Adrenal gland (tissue), 5 donors: ENCODE measurements around the gene BRF1.

Experiments used
- CTCF ChIP-seq, 6 experiments: fragments of 450-650 bp in 4 of 6; fragments of 200-600 bp in 2 of 6; sonication (generic) in 1 of 6; IDR thresholded peaks; 1 replicate in 5 of 6; 2 replicates in 1 of 6; pipeline versions ENCODE4 v1.5.1 to v1.8.0; 2016 to 2021; ENCODE audit warnings: antibody characterized with exemption in 6 of 6, mild to moderate bottlenecking in 2 of 6, moderate library complexity in 1 of 6
- POLR2A ChIP-seq, 2 donors: fragments of 450-650 bp; IDR thresholded peaks; one replicate each; pipeline ENCODE4 v1.6.1; 2017; ENCODE audit warnings: antibody characterized with exemption in 2 of 2, mild to moderate bottlenecking in 2 of 2, moderate library complexity in 1 of 2
- donor health status: DM: no; HTN: no; CAD: no.

GRCh38 chr14:105287249-105288102 lies 13.3 kb downstream of the BRF1 start:
- TF ChIP-seq CTCF (IDR thresholded peaks at IDR 0.05) (no peak), POLR2A (IDR thresholded peaks at IDR 0.05) (no peak)
